ENCODE results near the gene GLMP. TPM values are rescaled to one million over a fixed set of nuclear protein-coding genes. Genes with fewer than 3 reads are reported as not detected.

The GLMP gene
- polyA plus RNA-seq, 2 of the 4 experiments (the other 2 are of a cell fraction), result 12.4 to 32.5 TPM

GRCh38 chr1:156266051-156266450 is 29.4 kb downstream of the GLMP start:
- POLR2A ChIA-PET, result no interaction called here

GRCh38 chr1:156263288-156263655 is 32.2 kb downstream of the GLMP start:
- H3K9me3 ChIP-seq, result no peaks in the 10 kb centered on the region
- no peak overlapping the region for H3K27ac ChIP-seq
- ChIA-PET POLR2A (interaction anchor here (1.6 kb wide), 1 partner anchor 19 kb away, joined by 5 read pairs; the partner anchor contains the start of gene SMG5), CTCF (interaction anchor here (1.3 to 4.5 kb wide), 5 partner anchors 9 to 118 kb away, joined by 3 to 25 read pairs (median 5); partner anchors contain the start of gene BGLAP)
- H3K4me1 ChIP-seq, result peaks cover 15% of the 10 kb centered on the region
- no peak overlapping the region; the same call in 2 of the 3 replicates for H3K4me2 ChIP-seq
- TF ChIP-seq POLR2A (IDR thresholded peaks at IDR 0.05; ENCODE audit: low read length), result no peak
- no peak for TF ChIP-seq HMGXB4 (CRISPR knock-in tag; IDR thresholded peaks at IDR 0.05; ENCODE audit: borderline replicate concordance)
- no peak for TF ChIP-seq ZSCAN20 (CRISPR knock-in tag; IDR thresholded peaks at IDR 0.05)
- no peak for TF ChIP-seq KDM5A (IDR thresholded peaks at IDR 0.05)
- no peak for TF ChIP-seq CBX2 (IDR thresholded peaks at IDR 0.05; ENCODE audit: borderline replicate concordance, low read depth)
- 89% methylated on average over 9 of the region's 9 CpGs for WGBS (ENCODE audit: missing lambda C conversion rate)
- FAIRE-seq (no peak), ATAC-seq (no peak; a peak in 1 of 6 replicates), DNase-seq (ENCODE audit: low read depth in 1 of 2, low spot score in 1 of 2) (no peak)
- no peak overlapping the region for H3K4me3 ChIP-seq

More at GRCh38 chr1:156266051-156266450, 29.4 kb downstream of the GLMP start:
- CTCF ChIA-PET, result no interaction called here
- Histone ChIP-seq H3K4me1 (peaks cover 15% of the 10 kb centered on the region), H3K9me3 (no peaks in the 10 kb centered on the region), H3K27ac (no peak overlapping the region), H3K4me2 (no peak overlapping the region), H3K4me3 (no peak overlapping the region)
- 92% methylated on average over 13 of the region's 13 CpGs for WGBS (ENCODE audit: missing lambda C conversion rate)
- TF ChIP-seq JUNB (IDR thresholded peaks at IDR 0.05), result no peak
- TF ChIP-seq NR3C1 (IDR thresholded peaks at IDR 0.05), result no peak
- no peak for TF ChIP-seq CBX2 (IDR thresholded peaks at IDR 0.05; ENCODE audit: borderline replicate concordance, low read depth)
- no peak for TF ChIP-seq TP53 (CRISPR knock-in tag; IDR thresholded peaks at IDR 0.05)
- TF ChIP-seq NFE2L2 (conservative IDR thresholded peaks at IDR 0.05; ENCODE audit: low read length), result no peak
- no peak for TF ChIP-seq NPAS2 (CRISPR knock-in tag; IDR thresholded peaks at IDR 0.05; ENCODE audit: borderline replicate concordance)
- TF ChIP-seq RAD21 (conservative IDR thresholded peaks at IDR 0.05 in 1 of 2, IDR thresholded peaks at IDR 0.05 in 1 of 2), result no peak
- TF ChIP-seq CBX8 (IDR thresholded peaks at IDR 0.05), result no peak
- TF ChIP-seq, protein P1, sequence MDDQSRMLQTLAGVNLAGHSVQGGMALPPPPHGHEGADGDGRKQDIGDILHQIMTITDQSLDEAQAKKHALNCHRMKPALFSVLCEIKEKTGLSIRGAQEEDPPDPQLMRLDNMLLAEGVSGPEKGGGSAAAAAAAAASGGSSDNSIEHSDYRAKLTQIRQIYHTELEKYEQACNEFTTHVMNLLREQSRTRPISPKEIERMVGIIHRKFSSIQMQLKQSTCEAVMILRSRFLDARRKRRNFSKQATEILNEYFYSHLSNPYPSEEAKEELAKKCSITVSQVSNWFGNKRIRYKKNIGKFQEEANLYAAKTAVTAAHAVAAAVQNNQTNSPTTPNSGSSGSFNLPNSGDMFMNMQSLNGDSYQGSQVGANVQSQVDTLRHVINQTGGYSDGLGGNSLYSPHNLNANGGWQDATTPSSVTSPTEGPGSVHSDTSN (IDR thresholded peaks at IDR 0.05), result no peak
- TF ChIP-seq, protein P2, sequence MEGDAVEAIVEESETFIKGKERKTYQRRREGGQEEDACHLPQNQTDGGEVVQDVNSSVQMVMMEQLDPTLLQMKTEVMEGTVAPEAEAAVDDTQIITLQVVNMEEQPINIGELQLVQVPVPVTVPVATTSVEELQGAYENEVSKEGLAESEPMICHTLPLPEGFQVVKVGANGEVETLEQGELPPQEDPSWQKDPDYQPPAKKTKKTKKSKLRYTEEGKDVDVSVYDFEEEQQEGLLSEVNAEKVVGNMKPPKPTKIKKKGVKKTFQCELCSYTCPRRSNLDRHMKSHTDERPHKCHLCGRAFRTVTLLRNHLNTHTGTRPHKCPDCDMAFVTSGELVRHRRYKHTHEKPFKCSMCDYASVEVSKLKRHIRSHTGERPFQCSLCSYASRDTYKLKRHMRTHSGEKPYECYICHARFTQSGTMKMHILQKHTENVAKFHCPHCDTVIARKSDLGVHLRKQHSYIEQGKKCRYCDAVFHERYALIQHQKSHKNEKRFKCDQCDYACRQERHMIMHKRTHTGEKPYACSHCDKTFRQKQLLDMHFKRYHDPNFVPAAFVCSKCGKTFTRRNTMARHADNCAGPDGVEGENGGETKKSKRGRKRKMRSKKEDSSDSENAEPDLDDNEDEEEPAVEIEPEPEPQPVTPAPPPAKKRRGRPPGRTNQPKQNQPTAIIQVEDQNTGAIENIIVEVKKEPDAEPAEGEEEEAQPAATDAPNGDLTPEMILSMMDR (IDR thresholded peaks at IDR 0.05), result no peak
- no peak for TF ChIP-seq TFCP2L1 (CRISPR knock-in tag; IDR thresholded peaks at IDR 0.05)
- TF ChIP-seq, protein P3, sequence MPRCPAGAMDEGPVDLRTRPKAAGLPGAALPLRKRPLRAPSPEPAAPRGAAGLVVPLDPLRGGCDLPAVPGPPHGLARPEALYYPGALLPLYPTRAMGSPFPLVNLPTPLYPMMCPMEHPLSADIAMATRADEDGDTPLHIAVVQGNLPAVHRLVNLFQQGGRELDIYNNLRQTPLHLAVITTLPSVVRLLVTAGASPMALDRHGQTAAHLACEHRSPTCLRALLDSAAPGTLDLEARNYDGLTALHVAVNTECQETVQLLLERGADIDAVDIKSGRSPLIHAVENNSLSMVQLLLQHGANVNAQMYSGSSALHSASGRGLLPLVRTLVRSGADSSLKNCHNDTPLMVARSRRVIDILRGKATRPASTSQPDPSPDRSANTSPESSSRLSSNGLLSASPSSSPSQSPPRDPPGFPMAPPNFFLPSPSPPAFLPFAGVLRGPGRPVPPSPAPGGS (IDR thresholded peaks at IDR 0.05), result no peak
- ATAC-seq (no peak), DNase-seq (ENCODE audit: low read depth in 1 of 2, low spot score in 1 of 2) (no peak), FAIRE-seq (no peak)
